ENCODE results near the gene TFDP1.

The TFDP1 gene

DNA sequence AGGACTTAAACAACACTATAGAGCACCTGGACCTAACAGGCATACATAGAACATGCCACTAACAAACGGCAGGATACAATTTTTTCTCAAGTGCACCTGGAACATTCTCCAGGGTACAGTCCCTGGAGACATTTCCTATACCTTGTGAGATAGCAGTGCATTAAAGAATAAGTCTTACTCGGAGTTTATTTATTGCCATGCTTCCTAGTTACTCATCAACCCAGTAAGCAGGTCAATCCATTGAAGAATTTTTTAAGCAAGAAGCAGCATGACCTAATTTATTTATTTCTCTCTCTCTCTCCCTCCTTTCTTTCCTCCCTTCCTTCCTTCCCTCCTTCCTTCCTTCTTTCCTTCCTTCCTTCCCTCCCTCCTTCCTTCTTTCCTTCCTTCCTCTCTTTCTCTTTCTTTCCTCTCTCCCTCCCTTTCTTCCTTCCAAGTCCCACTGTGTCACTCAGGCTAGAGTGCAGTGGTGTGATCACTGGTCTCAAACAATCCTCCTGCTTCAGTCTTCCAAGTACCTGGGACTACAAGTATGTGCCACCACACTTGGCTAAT is 6.6 kb upstream of the TFDP1 start:
- DNase-seq (ENCODE audit: low spot score) = no peak
- Histone ChIP-seq H3K4me3 (ENCODE audit: severe bottlenecking) (no peak overlapping the region), H3K36me3 (ENCODE audit: low read depth) (no peaks in the 10 kb centered on the region), H3K27me3 (ENCODE audit: insufficient read depth, poor library complexity, severe bottlenecking) (no peaks in the 10 kb centered on the region), H3K4me1 (ENCODE audit: insufficient read depth, poor library complexity, severe bottlenecking) (no peaks in the 10 kb centered on the region), H3K27ac (ENCODE audit: poor library complexity, severe bottlenecking) (no peak overlapping the region), H3K9me3 (ENCODE audit: severe bottlenecking) (peaks cover 4% of the 10 kb centered on the region)
- TF ChIP-seq, protein P1, sequence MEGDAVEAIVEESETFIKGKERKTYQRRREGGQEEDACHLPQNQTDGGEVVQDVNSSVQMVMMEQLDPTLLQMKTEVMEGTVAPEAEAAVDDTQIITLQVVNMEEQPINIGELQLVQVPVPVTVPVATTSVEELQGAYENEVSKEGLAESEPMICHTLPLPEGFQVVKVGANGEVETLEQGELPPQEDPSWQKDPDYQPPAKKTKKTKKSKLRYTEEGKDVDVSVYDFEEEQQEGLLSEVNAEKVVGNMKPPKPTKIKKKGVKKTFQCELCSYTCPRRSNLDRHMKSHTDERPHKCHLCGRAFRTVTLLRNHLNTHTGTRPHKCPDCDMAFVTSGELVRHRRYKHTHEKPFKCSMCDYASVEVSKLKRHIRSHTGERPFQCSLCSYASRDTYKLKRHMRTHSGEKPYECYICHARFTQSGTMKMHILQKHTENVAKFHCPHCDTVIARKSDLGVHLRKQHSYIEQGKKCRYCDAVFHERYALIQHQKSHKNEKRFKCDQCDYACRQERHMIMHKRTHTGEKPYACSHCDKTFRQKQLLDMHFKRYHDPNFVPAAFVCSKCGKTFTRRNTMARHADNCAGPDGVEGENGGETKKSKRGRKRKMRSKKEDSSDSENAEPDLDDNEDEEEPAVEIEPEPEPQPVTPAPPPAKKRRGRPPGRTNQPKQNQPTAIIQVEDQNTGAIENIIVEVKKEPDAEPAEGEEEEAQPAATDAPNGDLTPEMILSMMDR (IDR thresholded peaks at IDR 0.05; ENCODE audit: poor library complexity, severe bottlenecking) = no peak
- ATAC-seq (ENCODE audit: low read depth) = no peak

DNA sequence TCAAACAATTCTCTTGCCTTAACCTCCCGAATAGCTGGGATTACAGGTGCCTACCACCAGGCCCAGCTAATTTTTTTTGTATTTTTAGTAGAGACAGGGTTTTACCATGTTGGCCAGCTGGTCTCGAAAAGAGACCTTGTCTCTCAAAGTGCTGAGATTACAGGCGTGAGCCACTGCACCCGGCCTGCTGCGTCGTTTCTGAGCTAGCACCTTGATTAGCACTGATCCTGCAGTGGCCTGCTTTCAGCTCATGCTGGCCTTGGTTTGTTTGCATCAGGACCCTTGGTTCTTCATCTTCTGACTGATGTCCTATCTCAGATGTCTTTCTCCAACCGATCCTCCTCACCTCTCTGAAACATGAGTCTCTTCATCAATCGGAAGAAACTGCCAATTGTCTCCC is 4.9 kb upstream of the TFDP1 start:
- ATAC-seq (ENCODE audit: low read depth) (no peak), DNase-seq (ENCODE audit: low spot score) (no peak)
- H3K27me3 ChIP-seq (ENCODE audit: insufficient read depth, poor library complexity, severe bottlenecking) = no peaks in the 10 kb centered on the region
- H3K9me3 ChIP-seq (ENCODE audit: severe bottlenecking) = peaks cover 4% of the 10 kb centered on the region
- no peaks in the 10 kb centered on the region for H3K4me1 ChIP-seq (ENCODE audit: insufficient read depth, poor library complexity, severe bottlenecking)
- H3K27ac ChIP-seq (ENCODE audit: poor library complexity, severe bottlenecking) = no peak overlapping the region
- H3K4me3 ChIP-seq (ENCODE audit: severe bottlenecking) = no peak overlapping the region
- no peaks in the 10 kb centered on the region for H3K36me3 ChIP-seq (ENCODE audit: low read depth)
- TF ChIP-seq, protein P1 (IDR thresholded peaks at IDR 0.05; ENCODE audit: poor library complexity, severe bottlenecking) = no peak

DNA sequence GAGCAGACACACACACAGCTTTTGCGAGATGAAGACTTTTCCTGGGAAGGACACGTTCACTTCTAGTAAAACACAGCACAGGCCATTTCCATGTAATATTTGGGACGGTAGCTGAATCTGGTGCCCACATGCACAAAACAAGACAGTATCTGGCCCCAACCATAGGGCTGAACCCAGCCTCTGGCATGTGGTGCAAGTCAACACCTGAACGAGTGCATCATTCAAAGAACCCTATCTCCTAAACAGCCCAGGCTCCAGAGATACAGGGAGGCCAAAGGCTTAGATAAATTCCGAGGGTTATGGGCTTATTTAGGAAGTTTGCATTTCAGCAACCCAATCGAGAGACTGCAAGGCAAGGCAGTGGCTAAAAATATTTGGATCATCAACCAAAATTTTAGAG is 2.7 kb upstream of the TFDP1 start:
- H3K4me3 ChIP-seq (ENCODE audit: severe bottlenecking) = no peak overlapping the region
- H3K36me3 ChIP-seq (ENCODE audit: low read depth) = peaks cover 13% of the 10 kb centered on the region
- H3K27me3 ChIP-seq (ENCODE audit: insufficient read depth, poor library complexity, severe bottlenecking) = no peaks in the 10 kb centered on the region
- no peaks in the 10 kb centered on the region for H3K9me3 ChIP-seq (ENCODE audit: severe bottlenecking)
- no peak for ATAC-seq (ENCODE audit: low read depth)
- no peak for DNase-seq (ENCODE audit: low spot score)
- TF ChIP-seq, protein P1 (IDR thresholded peaks at IDR 0.05; ENCODE audit: poor library complexity, severe bottlenecking) = no peak
- H3K4me1 ChIP-seq (ENCODE audit: insufficient read depth, poor library complexity, severe bottlenecking) = peaks cover 9% of the 10 kb centered on the region
- H3K27ac ChIP-seq (ENCODE audit: poor library complexity, severe bottlenecking) = no peak overlapping the region

DNA sequence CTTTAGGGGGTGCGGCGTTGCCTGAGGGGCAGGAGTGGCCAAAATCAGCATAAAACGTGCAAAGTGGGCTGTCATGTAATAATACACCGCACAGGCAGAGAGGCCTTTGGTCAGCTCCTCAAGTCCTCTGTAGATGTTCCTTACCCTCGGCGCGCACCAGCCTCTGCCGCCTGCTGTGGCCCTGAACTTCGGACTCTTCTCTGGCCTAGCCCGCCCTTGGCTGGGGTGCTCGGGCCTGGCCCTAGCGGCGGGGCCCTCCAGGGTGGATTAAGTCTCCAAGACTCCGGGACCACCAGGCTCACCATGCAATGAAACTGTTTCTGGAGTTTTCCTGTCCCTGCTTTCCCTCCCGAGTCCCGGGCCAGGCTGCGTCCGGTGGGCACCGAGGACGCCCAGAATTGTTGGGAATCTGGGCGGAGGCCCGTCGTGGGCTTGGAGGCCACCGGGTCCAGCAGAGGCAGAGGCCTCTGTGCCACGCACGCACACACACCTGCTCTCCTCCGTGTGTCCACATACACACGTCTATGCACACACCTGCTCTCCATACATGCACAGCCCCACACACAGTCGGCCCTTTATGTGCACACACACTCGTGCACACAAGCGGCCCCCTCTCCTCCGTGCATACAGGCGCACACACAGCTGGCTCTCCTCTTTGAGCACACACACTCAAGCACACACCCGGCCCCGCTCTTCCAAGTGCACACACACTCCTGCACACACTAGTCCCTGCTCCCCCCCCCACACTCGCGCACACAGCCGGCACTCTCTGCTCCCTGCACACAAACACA is 1.5 kb upstream of the TFDP1 start:
- Histone ChIP-seq H3K4me1 (ENCODE audit: insufficient read depth, poor library complexity, severe bottlenecking) (peaks cover 9% of the 10 kb centered on the region), H3K27me3 (ENCODE audit: insufficient read depth, poor library complexity, severe bottlenecking) (no peaks in the 10 kb centered on the region), H3K4me3 (ENCODE audit: severe bottlenecking) (no peak overlapping the region), H3K27ac (ENCODE audit: poor library complexity, severe bottlenecking) (no peak overlapping the region), H3K9me3 (ENCODE audit: severe bottlenecking) (no peaks in the 10 kb centered on the region), H3K36me3 (ENCODE audit: low read depth) (peaks cover 23% of the 10 kb centered on the region)
- ATAC-seq (ENCODE audit: low read depth) (no peak), DNase-seq (ENCODE audit: low spot score) (no peak)
- TF ChIP-seq, protein P1 (IDR thresholded peaks at IDR 0.05; ENCODE audit: poor library complexity, severe bottlenecking) = no peak

Measured in RWPE2 (cell line).